CD14-positive monocyte (primary cell): ENCODE measurements around the gene ADAT1. TPM values are rescaled to one million over a fixed set of nuclear protein-coding genes. Genes with fewer than 3 reads are reported as not detected.

Source experiments
- DNase-seq, 3 donors: peaks; one replicate each; pipeline ENCODE4 v3.0.0-alpha.2; 2011 to 2022
- H2AFZ ChIP-seq: 2 replicates; pipeline ENCODE4 v1.6.0; 2012; ENCODE audit warnings: mild to moderate bottlenecking, low read depth, low read length, inconsistent platforms; ENCODE audit not compliant: insufficient read depth, poor library complexity, severe bottlenecking
- H3K27ac ChIP-seq, 2 donors: 1 replicate in 1 of 2; 2 replicates in 1 of 2; pipeline ENCODE4 v1.5.1; 2012 to 2013; ENCODE audit warnings: low read length in 2 of 2, control low read depth in 1 of 2, inconsistent platforms in 1 of 2, low read depth in 1 of 2, mild to moderate bottlenecking in 1 of 2
- H3K27me3 ChIP-seq, 2 donors: one replicate each; pipeline versions ENCODE4 v1.6.0 to v1.6.1; 2011 to 2013; ENCODE audit warnings: low read length in 2 of 2; ENCODE audit not compliant: control insufficient read depth in 2 of 2, insufficient read depth in 2 of 2
- H3K36me3 ChIP-seq, 2 donors: replicated peaks in 1 of 2; 1 replicate in 1 of 2; 2 replicates in 1 of 2; pipeline versions ENCODE4 v1.5.1 to v1.6.1; 2012 to 2013; ENCODE audit warnings: low read length in 2 of 2, control low read depth in 1 of 2, inconsistent platforms in 1 of 2, mild to moderate bottlenecking in 1 of 2; ENCODE audit not compliant: insufficient read depth in 2 of 2, control insufficient read depth in 1 of 2
- H3K4me1 ChIP-seq, 2 donors: 1 replicate in 1 of 2; 2 replicates in 1 of 2; pipeline versions ENCODE4 v1.5.1 to v1.6.1; 2012 to 2013; ENCODE audit warnings: low read length in 2 of 2, control low read depth in 1 of 2, inconsistent platforms in 1 of 2, mild to moderate bottlenecking in 1 of 2, moderate library complexity in 1 of 2; ENCODE audit not compliant: insufficient read depth in 2 of 2, control insufficient read depth in 1 of 2
- H3K4me2 ChIP-seq: replicated peaks from 2 replicates; pipeline ENCODE3; 2012; ENCODE audit warnings: low read length, moderate library complexity, mild to moderate bottlenecking; ENCODE audit not compliant: poor library complexity, severe bottlenecking; ENCODE audit errors: extremely low read depth
- H3K4me3 ChIP-seq, 3 experiments: fragments of 200-600 bp in 1 of 3; sonication (generic) in 1 of 3; replicated peaks in 1 of 3; 1 replicate in 2 of 3; 2 replicates in 1 of 3; pipeline ENCODE4 v1.5.1; 2011 to 2013; ENCODE audit warnings: low read length in 3 of 3, mild to moderate bottlenecking in 3 of 3, control low read depth in 2 of 3, low read depth in 2 of 3, inconsistent platforms in 1 of 3, moderate library complexity in 1 of 3
- H3K79me2 ChIP-seq: 2 replicates; pipeline ENCODE4 v1.6.0; 2012; ENCODE audit warnings: mild to moderate bottlenecking, control low read depth, inconsistent platforms, low read length, moderate library complexity; ENCODE audit not compliant: insufficient read depth
- H3K9ac ChIP-seq: 2 replicates; pipeline ENCODE4 v1.6.0; 2017; ENCODE audit warnings: low read length, mild to moderate bottlenecking; ENCODE audit not compliant: insufficient read depth, poor library complexity, severe bottlenecking
- H3K9me3 ChIP-seq, 2 donors: replicated peaks in 1 of 2; 1 replicate in 1 of 2; 2 replicates in 1 of 2; pipeline versions ENCODE4 v1.5.1 to v1.6.1; 2012 to 2013; ENCODE audit warnings: low read length in 2 of 2, control low read depth in 1 of 2; ENCODE audit not compliant: control insufficient read depth in 1 of 2, insufficient read depth in 1 of 2
- H4K20me1 ChIP-seq: 2 replicates; pipeline ENCODE4 v1.6.0; 2012; ENCODE audit warnings: mild to moderate bottlenecking, low read length, control low read depth, moderate library complexity; ENCODE audit not compliant: insufficient read depth
- H3K27ac Mint-ChIP-seq, 7 donors: one replicate each; pipeline ENCODE4 v1.8.0; 2020; ENCODE audit warnings: mild to moderate bottlenecking in 7 of 7, mixed read lengths in 7 of 7, moderate library complexity in 6 of 7, inconsistent platforms in 2 of 7
- H3K27me3 Mint-ChIP-seq, 3 donors: one replicate each; pipeline ENCODE4 v1.8.0; 2021 to 2022; ENCODE audit warnings: low read depth in 3 of 3, mild to moderate bottlenecking in 3 of 3, mixed read lengths in 3 of 3, moderate library complexity in 3 of 3, inconsistent platforms in 1 of 3
- H3K36me3 Mint-ChIP-seq, 2 donors: one replicate each; pipeline ENCODE4 v1.8.0; 2020; ENCODE audit warnings: mixed read lengths in 2 of 2, inconsistent platforms in 1 of 2, mild to moderate bottlenecking in 1 of 2
- H3K4me1 Mint-ChIP-seq: one replicate; pipeline ENCODE4 v1.8.0; 2020; ENCODE audit warnings: mild to moderate bottlenecking, mixed read lengths
- H3K4me3 Mint-ChIP-seq, 2 donors: one replicate each; pipeline ENCODE4 v1.8.0; 2020; ENCODE audit warnings: mild to moderate bottlenecking in 2 of 2, mixed read lengths in 2 of 2, moderate library complexity in 1 of 2
- H3K9me3 Mint-ChIP-seq, 7 donors: one replicate each; pipeline ENCODE4 v1.8.0; 2020 to 2022; ENCODE audit warnings: mixed read lengths in 7 of 7, mild to moderate bottlenecking in 6 of 7, moderate library complexity in 6 of 7, inconsistent platforms in 2 of 7
- WGBS: methylation state at CpG from one replicate; pipeline ENCODE4 v1.1.5; 2013; ENCODE audit warnings: missing lambda C conversion rate; ENCODE audit not compliant: insufficient coverage; 5-methylcytosine and 5-hydroxymethylcytosine counted together
- intact Hi-C, 2 donors: fragments of 100-400 bp; cut with micrococcal nuclease; formaldehyde crosslinking; loops; one replicate each; pipeline versions ENCODE4 v1.15.0 to v1.15.1; 2023
- polyA plus RNA-seq, 3 donors: library from polyadenylated mRNA; depleted of rRNA in 1 of 3; unstranded in 2 of 3; stranded (reverse) in 1 of 3; fragments of 300-500 nt in 2 of 3; fragments of >200 nt in 1 of 3; fragmentation: Illumina TruSeq in 2 of 3; gene quantifications; 1 replicate in 2 of 3; 2 replicates in 1 of 3; pipeline ENCODE4 v1.2.3, GENCODE V29; 2012 to 2021
- TF ChIP-seq, protein P1 (sequence below): fragments of 200-600 bp; IDR thresholded peaks from one replicate; pipeline ENCODE4 v1.8.0; 2022; ENCODE audit warnings: antibody characterized with exemption, mild to moderate bottlenecking

The ADAT1 gene
- polyA plus RNA-seq, 3 donors = 16.8 to 18.9 (median 17.8) TPM

DNA sequence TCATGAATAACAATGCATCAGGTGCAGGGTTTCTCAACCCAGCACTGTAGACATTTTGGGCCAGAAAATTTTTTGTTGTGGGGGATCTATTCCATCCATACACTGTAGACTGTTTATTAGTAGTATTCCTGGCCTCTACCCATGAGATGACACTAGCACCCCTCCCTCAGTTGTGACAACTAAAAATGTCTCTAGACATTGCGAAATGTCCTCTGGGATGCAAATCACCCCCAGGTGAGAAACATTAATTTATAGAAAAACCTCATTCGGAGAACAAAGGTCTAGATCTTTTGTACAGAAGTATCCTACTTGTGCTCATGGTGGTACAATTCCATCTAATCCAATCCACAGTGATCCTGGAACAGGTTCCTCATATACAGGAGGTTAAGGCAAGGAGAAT lies 4.3 kb downstream of the ADAT1 start:
- no peaks in the 10 kb centered on the region for H4K20me1 ChIP-seq
- peaks cover 12% of the 10 kb centered on the region for H3K79me2 ChIP-seq
- Mint-ChIP-seq H3K4me3 (no peak overlapping the region), H3K27me3 (peaks cover 0 to 1% (median 0%) of the 10 kb centered on the region in 3 donors), H3K9me3 (no peaks in the 10 kb centered on the region), H3K4me1 (peaks cover 25% of the 10 kb centered on the region), H3K36me3 (peaks cover 49 to 60% of the 10 kb centered on the region in 2 donors), H3K27ac (peak overlapping the region in 1 of 7 donors; percentile 27)
- H3K4me3 ChIP-seq = no peak overlapping the region
- H3K4me1 ChIP-seq = peaks cover 12 to 24% of the 10 kb centered on the region in 2 donors
- H3K27ac ChIP-seq = no peak overlapping the region
- H2AFZ ChIP-seq = no peak overlapping the region
- no peaks in the 10 kb centered on the region for H3K9me3 ChIP-seq
- H3K4me2 ChIP-seq = no peak overlapping the region
- DNase-seq = no peak
- TF ChIP-seq, protein P1, sequence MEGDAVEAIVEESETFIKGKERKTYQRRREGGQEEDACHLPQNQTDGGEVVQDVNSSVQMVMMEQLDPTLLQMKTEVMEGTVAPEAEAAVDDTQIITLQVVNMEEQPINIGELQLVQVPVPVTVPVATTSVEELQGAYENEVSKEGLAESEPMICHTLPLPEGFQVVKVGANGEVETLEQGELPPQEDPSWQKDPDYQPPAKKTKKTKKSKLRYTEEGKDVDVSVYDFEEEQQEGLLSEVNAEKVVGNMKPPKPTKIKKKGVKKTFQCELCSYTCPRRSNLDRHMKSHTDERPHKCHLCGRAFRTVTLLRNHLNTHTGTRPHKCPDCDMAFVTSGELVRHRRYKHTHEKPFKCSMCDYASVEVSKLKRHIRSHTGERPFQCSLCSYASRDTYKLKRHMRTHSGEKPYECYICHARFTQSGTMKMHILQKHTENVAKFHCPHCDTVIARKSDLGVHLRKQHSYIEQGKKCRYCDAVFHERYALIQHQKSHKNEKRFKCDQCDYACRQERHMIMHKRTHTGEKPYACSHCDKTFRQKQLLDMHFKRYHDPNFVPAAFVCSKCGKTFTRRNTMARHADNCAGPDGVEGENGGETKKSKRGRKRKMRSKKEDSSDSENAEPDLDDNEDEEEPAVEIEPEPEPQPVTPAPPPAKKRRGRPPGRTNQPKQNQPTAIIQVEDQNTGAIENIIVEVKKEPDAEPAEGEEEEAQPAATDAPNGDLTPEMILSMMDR = no peak
- intact Hi-C loops = no loop called here
- H3K9ac ChIP-seq = no peak overlapping the region
- peaks cover 34 to 67% of the 10 kb centered on the region in 2 donors for H3K36me3 ChIP-seq
- H3K27me3 ChIP-seq = no peaks in the 10 kb centered on the region
- no CpG with 5 or more reads among the region's 2 CpGs for WGBS

DNA sequence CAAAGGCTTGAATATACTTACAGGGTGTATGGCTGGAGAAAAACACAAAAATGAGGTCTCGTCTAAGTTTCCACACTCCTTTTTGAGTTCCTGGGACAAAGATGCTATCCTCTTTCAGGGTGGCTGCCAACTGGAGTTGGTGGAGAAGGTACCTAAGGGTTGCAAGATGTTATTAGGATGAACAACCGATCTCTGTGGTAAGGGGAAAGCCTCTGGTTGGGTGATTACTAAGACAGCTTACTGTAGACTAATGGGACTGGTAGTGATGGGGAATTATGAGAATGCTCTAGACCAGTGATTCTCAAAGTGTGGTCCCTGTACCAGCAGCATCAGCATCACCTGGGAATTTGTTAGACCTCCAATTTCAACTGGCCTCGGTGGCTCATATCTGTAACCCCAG lies 6.0 kb downstream of the ADAT1 start:
- no peaks in the 10 kb centered on the region for H3K27me3 ChIP-seq
- Mint-ChIP-seq H3K27me3 (peaks cover 0 to 1% (median 0%) of the 10 kb centered on the region in 3 donors), H3K4me1 (peaks cover 19% of the 10 kb centered on the region), H3K27ac (peak overlapping the region in 1 of 7 donors; percentile 5), H3K36me3 (peaks cover 64 to 76% of the 10 kb centered on the region in 2 donors), H3K9me3 (no peaks in the 10 kb centered on the region), H3K4me3 (no peak overlapping the region)
- no peak overlapping the region for H3K27ac ChIP-seq
- H3K4me1 ChIP-seq = peaks cover 2 to 16% of the 10 kb centered on the region in 2 donors
- intact Hi-C loops = no loop called here
- no peak overlapping the region for H2AFZ ChIP-seq
- H3K9ac ChIP-seq = no peak overlapping the region
- peaks cover 3% of the 10 kb centered on the region for H3K79me2 ChIP-seq
- DNase-seq = no peak
- H3K36me3 ChIP-seq = peaks cover 50 to 84% of the 10 kb centered on the region in 2 donors
- H3K4me2 ChIP-seq = no peak overlapping the region
- no peaks in the 10 kb centered on the region for H4K20me1 ChIP-seq
- H3K4me3 ChIP-seq = no peak overlapping the region
- no peaks in the 10 kb centered on the region for H3K9me3 ChIP-seq
- TF ChIP-seq, protein P1 = no peak
- WGBS = 100% methylated on average over 3 of the region's 3 CpGs
